Activated T-cell treated with anti-CD3 and anti-CD28 coated beads for 4 hours (primary cell): ENCODE data around the gene FRMD4A.
"Not testable (repeated sequence)": the region's sequence is repeated elsewhere in the genome, so short reads cannot be mapped to it uniquely, and the experiment has no call there.

Source experiments
- DNase-seq: peaks from one replicate; pipeline ENCODE4 v3.0.0-alpha.2; 2020

Gene FRMD4A

DNA sequence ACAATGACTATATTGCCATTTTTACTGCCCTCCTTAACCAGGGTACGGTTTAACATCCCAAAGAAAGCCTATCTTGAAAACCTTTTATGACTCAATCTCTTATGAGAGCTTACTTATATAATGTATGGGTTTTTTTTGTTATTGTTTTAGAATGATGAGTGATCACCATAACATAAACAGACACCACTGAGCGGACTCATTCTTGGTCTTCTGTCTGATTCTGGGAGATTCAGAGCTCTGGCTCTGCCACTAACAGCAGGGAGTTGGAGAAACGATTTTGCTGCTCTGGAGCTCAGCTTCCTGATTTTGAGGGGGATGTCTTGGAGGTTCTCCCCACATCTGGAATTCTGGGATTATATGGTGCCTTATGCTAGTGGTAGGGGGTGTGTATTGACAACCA is 244.1 kb downstream of the FRMD4A start:
- no peak for DNase-seq

DNA sequence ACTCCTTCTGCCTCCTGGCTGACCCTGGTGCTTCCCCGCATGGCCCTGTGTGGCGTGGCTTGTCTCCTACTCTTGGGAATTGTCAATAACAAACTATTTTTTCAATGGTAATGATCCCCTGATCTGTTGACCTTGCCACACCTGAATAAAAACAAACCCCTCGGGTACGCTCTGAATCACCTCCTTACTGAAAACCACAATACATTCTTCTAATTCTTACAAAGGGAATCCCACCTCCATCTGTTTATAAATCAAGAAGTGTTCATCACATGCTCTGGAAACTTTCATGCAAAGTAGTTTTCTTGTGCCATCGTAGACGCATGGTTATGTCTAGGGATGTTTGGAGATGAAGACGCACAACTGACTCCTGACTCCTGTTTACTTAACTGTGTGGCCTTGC is 245.8 kb downstream of the FRMD4A start:
- no peak for DNase-seq

DNA sequence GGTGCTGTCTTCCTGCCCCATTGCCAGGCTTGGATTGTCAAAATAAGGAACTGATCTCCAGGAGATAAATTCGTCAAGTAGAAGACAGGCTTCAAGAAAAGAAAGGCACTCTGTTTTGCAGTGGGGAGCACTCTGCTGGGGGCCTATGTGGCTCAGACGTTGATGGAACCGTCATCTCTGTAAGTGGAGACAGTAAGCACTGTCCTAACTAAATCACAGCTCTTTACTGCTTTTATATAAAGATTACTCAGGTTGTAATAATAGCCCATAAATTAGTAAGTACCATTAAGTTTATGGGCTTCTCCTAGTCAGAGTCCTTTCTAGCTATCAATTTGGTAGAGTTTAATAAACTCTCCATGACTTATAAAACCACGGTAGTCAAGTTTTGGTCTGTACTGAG is 249.9 kb downstream of the FRMD4A start:
- DNase-seq: no peak

DNA sequence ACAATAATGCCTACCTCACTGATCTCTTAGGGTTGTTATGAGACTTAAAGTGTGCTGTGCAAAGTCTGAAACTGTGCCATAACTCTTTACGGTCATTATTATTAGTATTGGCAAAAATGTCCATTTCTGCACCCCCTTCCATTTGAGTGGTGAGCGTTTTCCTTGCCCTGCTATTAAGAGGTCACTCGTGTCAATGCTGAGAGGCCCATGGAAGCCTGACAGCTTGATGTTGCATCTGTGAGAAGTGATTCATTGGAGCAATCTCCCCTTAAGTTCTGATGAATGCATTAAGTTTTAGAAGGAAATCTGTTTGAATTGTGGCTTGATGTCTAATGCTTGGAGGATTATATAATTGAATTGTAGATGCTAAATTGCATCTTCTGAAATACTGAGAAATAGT is 253.3 kb downstream of the FRMD4A start:
- DNase-seq: no peak

DNA sequence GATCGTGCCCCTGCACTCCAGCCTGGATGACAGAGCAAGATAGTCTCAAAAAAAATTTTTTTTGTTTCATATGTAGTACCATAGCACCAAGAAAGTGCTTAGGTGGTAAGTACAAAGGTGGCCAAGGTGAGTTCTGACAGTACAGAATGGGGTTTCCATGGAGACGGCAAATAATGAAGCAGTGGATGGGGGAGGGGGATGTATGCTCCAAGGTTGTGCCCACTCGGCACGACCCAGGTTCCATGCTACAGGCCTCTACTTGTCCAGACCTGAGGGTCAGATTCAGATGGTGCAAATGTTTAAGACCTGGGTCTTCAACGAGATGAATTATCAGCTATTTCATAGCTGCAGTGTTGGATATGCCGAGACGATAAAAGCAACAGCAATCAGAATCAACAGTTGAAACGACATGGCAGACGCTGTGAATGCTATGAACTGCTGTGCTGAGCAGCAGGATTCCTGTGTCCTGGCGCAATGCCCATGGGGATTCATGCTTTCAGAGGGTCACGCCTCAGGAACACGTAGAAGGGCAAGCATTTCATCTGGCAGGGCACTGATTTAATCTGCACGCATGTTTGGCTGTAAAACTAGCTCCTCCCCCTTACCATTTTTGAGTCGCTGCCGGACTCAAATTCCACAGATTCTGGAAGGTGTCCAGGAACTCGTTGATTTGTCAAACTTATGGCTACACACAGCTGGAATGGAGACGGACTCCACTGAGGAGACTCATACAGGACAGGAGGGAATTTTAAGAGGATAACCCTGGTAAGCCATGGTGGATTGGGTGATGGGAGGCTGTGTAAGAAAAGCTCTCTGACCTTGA is 256.5 kb downstream of the FRMD4A start:
- no peak for DNase-seq

DNA sequence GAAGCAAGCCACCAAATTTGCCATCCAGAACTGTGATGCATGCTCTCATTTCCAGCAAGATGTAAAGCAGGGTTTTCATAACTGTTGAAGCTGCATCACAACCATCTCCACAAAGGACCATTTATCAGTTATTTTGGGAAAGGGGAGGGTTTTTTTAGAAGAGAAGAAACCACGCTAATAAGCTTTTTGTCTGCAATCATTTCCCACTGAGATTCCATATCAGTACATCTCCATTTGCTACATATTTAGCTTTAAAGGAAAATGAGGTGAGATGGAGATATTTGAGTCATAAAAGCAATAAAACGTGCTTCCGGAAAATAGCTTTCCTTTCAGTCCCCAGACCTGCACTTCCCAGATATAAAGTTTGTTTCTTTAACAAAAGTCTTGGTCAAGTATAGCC is 258.2 kb downstream of the FRMD4A start:
- DNase-seq: no peak

DNA sequence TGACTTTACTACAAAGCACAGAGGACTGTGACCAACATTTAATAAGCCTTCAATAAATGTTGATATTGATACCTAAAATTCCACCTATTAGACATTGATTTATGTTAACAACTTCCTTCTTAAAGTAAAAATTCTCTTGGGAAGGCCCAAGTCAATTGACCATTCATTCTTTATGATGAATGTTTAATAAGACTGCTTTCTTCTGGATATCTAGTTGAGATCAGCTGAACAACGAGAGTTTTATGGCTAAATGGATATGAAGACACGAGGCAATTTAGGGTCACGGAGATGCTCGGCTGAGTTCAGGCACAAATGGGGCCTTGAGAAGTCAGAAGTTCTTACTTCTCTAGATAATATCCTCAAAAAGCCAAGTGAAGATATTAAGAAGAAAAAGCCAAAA is 258.8 kb downstream of the FRMD4A start:
- DNase-seq: no peak

DNA sequence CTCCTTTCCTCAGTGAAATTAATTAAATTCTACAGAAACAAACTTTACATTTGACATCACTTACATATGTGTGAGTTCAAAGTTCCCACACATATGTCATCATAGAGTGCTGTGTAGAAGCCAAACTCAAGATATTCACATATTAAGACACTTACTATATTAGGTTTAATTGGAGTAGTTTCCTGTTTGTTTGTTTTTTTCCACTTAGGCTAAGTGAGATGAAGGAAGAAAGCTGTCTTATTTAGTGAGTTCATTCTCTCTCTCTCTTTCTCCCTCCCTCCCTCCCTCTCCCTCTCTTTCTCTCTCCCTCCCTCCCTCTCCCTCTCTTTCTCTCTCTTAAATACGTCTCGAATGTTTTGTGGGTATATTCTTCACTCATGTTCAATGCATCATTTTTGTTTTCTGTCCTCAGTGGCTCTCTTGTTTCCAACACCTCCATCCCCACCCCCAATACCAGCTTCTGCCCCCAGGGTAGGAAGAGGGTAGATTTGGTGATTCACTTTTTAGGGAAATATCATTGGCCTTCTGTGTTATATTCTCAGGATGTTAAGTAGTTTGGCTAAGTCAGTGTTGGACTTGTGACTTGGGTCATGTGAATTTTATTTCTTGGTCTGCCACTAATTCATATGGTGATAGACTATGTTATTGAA is 262.0 kb downstream of the FRMD4A start:
- DNase-seq: no peak

DNA sequence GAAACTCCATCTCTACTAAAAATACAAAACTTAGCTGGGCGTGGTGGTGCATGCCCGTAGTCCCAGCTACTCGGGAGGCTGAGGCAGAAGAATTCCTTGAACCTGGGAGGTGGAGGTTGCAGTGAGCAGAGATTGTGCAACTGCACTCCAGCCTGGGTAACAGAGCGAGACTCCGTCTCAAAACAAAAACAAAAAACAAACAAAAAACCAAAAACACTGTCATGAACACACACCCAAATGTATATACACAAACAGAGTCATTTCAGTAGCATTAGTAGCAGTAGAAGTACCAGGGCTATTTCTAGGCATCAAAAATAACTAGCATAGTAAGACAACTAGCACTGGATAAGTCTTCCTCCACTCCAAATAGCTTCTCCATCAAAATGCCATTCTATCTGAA is 263.1 kb downstream of the FRMD4A start:
- not testable (repeated sequence) for DNase-seq

DNA sequence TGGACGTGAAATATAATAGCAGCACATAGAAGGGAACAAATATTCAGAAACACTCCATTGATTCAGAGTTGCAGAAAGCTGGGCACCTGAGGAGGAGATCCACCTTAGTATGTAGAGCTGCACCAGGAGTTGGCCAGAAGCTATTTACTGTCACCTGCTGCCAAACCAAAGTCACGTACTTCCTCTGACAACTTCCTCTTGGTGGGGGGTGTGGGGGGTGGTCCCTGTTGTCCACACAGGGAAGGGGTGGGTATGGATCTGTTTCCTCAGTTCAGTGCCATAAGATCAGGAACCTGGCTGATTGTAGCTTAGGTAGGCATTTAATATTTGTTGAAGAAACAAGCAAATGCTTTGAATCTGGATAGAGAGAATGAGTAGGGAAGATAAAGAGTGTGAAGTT is 264.6 kb downstream of the FRMD4A start:
- no peak for DNase-seq

DNA sequence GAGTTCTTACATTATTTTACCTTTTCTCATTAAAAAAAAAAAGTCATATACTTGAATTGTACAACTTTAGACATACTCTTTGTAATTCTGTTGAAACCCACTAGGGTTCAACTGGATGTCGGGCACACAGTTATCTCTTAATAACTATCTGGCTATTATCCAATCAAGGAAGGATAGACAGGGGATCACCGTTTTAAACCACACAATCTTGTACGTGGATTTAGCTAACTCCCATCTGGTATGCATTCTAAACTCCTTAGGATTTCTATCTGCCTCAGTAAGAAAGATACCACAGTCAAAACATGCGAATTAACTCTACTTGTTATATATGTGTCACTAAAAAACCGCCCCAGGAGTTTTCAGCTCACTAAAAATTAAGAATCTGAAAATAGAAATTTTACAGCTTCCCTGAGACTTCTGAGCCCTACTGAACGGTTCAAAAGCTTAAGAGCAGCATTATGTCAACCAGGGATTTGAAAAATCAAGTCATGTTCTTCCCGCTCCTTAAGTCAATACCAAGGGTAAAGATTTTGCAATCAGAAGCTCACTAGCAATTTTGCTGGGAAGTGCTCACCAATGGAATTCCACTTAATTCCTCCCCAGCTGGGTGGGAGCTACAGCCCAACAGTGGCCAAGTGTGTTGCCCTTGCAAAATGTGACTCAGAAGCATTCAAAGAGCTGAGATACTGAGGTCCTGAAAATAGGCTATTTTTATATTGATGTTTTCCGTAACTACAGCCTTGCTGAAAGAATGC is 267.0 kb downstream of the FRMD4A start:
- no peak for DNase-seq

DNA sequence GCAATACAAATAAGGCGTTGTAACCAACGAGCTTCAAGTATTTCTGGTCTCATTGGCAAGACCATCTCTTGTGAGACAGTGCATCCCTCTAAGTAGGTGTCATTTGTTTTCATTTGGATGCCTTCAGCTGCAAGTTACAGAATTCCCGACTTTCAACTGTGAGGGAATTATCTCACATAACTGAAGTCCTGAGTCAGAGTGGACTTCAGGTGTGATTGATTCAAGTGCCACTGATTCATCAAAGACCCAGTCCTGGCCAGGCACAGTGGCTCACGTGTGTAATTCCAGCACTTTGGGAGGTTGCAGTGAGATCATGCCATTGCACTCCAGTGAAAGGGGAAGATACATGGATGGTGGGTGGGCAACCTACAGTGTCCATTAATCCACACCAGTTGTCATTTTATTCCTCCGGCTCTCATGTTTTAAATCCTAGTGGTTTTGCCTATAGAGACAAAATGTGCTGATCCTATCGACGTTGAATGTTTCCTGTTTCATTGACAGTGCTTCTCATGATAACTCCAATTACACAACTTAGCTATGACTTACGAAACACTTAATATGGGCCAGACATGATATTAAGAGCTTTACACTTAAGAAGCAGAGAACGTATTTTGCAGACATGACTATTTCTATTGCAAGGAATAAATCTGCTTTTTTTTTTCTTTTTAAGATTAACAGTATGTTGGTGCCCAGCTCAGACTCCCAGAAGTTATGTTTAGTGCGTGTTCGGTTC is 268.0 kb downstream of the FRMD4A start:
- no peak for DNase-seq

DNA sequence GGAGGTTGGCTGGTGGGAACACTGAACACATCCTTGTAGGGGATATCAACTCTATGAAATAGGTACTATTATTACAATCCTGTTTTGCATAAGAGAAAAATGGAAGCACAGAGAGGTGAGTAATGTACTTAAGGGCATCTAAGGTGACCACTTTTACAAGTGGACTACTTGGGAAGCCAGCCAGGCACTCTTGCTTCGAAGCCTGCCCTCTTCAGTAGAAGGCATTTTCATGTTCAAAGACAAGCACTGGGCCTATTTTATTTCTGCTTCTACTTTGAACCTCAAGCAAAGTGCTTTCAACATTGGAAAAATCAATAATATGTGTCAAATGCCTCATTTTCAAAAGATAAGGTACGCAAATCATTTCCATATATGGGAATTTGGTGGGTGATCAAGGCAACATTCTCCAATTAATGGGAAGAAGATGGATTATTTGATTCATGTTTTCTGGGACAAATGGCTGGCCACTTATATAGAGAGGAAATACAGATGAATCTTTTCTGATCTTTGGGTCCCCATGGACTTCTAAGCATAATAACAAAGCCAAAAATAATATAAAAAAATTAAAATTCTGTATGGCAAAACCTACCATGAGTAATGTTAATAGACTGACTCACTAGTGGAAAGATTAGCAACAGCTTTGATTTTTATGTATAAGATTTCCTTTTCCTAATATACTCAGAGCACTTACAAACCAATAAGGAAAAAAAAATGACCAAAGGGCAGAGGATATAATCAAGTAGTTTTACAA is 270.2 kb downstream of the FRMD4A start:
- DNase-seq: no peak

DNA sequence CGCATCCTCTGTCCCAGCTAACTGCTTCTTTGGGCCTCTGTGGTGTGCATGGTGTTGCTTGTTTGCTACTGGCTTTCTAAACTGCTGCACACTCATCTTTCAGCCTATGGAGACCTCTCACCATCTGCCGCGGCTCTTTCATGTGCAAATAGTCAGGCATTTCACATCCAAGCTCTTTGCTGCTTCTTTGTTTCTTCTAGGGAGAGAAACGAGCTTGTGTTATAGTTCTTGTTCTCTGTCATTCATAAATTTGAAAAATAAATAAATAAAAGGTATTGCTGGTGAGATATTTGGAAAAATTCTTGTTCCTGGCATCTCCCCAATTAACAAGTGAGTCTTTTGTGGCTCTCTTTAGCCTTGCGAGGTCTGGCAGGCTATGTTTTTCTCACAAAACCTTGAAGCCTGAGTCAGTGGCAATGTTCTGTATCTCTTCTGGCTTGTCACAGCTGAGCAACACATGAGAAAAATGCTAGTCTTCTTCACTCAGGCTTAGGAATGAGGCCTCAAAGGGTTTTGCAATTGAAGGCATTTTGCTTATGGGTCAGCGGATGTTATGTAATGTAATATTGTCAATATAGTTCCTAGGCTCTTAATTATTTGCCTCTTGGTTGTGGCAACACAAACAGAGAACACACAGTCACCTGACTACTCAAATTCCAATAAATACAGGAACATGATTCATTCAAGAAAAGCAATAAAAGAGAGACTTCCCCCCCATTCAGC is 274.0 kb downstream of the FRMD4A start:
- DNase-seq: no peak

DNA sequence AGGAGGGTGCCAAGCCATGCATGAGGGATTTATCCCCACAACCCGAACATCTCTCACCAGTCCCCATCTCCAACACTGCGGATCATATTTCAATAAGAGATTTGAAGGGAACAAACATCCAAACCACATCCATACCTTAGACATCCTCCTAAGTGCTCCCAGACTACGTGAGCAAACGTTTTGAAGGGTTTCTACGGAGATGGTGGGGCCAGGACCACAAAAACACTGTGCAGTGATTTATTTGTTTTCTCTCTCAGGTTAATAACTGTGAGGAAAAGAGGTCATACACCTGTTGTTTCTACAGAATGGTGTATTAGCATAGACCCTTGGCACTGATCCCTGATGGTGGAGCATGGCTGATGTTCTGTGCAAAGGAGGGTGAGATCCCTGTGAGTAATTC is 277.8 kb downstream of the FRMD4A start:
- no peak for DNase-seq

DNA sequence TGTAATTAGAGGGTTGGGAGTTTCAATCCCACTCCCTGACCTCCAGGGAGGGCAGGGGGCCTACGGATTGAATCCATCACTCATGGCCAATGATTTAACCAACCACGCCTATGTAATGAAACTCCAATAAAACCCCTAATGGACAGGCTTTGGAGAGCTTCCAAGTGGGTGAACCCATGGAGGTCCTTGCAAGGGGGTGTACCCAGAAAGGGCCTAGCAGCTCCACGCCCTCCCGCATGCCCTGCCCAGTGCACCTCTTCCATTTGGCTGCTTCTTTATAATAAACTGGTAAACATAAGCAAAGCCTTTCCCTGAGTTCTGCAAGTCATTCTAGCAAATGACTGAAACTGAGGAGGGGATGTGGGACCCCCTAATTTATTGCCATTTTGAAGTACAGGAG is 280.1 kb downstream of the FRMD4A start:
- DNase-seq: no peak

DNA sequence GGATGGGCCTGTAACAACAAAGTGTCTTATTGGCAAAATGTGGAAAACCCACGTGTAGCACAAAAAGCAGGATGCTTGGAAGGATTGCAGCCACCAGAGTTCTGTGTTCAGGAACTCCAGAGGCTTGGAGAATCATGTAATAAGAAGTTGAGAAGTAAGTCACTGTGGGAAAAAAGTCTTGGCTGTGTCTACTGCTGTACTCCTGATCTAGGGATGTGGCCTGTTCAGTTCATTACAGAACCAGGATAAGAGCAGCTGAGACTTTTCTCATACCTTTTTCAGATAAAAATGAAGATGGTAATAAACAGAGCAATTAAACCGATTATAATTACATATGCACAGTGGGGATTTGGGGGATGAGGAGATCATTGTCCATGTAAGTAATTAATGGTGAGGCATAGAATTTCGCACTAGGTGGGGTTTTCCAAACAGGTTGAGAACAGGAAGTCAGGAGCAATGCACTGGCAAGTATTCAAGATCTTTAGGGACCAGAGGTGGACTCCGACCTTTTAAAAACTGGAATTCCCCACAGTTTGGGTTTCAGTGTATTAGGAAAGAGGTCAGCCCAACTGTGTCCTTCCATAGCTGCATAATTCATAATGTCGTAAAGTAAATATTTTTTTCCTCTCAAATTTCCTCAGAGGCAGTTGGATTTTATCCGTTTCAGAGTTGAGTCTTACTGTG is 281.7 kb downstream of the FRMD4A start:
- no peak for DNase-seq

DNA sequence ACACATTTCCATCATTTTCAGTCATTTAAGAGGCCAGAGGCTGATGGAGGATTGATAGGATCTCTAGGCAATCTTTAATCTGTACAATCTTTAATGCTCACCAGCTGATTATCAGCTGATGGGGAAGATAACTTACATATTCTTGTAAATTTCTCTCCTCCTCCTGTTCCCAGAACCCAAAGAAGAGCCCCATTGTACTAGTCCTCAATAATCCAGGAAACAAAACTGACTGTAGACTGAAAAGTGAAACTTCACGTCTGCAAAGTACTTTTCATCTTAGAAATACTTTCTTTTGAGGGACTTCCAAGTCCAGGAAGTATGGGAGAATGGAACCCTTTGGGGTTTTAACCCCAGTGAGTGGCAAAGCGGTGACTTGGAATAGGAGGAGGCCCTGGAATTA is 283.3 kb downstream of the FRMD4A start:
- no peak for DNase-seq

DNA sequence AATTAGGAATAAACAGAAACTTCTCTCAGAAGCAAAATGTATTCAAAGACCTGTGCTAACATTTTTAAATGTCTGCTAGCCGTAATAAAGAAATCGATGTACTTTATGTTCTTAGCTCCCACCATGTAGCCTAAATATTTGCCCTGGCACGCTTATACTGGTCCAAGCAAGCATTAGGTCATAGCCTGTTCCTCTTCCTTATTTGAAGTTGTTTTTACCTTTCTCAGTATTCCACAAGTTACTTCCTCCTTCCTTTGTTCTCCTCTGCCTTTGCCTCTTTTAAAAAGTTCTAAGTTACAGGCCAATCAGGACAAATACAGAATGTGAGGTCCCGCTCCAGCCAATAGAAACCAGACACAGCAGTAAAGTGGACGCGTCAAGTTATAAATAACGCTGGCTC is 288.7 kb downstream of the FRMD4A start:
- DNase-seq: not testable (repeated sequence)

DNA sequence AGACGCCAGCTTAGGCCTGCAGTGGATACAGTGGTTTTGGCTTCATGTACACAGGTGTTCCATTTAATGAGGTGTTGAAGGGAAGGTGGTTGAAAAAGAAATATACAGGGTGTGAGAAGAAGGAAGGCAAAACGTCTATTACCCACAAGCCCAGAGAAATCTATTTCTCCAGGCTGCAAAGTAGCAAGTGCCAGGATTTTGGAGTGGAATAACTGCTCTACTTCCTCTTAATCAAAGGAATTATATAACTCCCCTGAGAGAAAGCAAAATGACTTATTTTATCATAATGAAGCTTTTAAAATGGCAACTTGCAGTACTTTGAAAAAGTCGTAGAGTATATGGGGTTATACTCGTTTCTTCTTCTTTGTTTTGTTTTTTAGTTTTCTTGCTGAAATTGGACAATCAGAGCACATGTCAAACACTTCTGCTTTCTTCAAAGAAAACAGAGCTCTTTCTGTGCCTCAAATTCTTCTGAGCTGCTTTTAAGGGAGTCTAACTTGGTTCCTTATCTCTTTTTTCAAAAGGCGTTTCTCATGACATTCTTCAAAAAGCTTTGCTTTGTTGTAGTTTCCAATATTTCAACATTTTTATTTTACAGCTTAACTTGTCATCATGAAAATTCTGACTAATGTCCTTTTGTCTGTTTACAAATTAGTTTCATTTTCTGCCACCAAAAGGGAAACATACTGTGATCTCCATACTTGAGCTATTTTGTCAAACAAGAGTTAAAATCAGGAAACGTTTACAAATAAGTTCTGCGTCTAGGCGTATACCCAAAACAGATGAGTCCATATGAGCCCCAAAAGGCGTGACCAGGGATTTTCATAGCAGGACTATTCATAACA is 289.7 kb downstream of the FRMD4A start:
- no peak for DNase-seq
